Activated T-helper 1 cell treated with anti-CD3 and anti-CD28 coated beads, Interleukin-12 subunit alpha, Interleukin-12 subunit beta, Interleukin-2, Interleukin-4 antibody, amounts not matched to agents 30 ng/mL and 10 ng/mL and 1 ng/mL, durations not matched to agents 14 hours and 24 hours and 36 hours (primary cell): Measurements from ENCODE around the gene SEMA3B. TPM values are rescaled to one million over a fixed set of nuclear protein-coding genes. Genes with fewer than 3 reads are reported as not detected.
A peak's percentile ranks its signal among the peaks of the same experiment; 100 is the strongest.

Experiments used
- DNase-seq: peaks from one replicate; pipeline ENCODE4 v3.0.0; 2021; ENCODE audit warnings: low spot score
- H3K27ac Mint-ChIP-seq: one replicate; pipeline ENCODE4 v1.8.0; 2021; ENCODE audit warnings: mild to moderate bottlenecking, mixed read lengths
- H3K27me3 Mint-ChIP-seq: one replicate; pipeline ENCODE4 v1.8.0; 2022; ENCODE audit warnings: mild to moderate bottlenecking, moderate library complexity, mixed read lengths; ENCODE audit not compliant: insufficient read depth
- H3K36me3 Mint-ChIP-seq: one replicate; pipeline ENCODE4 v1.8.0; 2021; ENCODE audit warnings: low read depth, mixed read lengths
- H3K4me1 Mint-ChIP-seq: one replicate; pipeline ENCODE4 v1.8.0; 2021; ENCODE audit warnings: low read depth, mixed read lengths
- H3K4me3 Mint-ChIP-seq: one replicate; pipeline ENCODE4 v1.8.0; 2021; ENCODE audit warnings: mild to moderate bottlenecking, moderate library complexity, mixed read lengths
- H3K9me3 Mint-ChIP-seq: one replicate; pipeline ENCODE4 v1.8.0; 2021; ENCODE audit warnings: mixed read lengths
- intact Hi-C: fragments of 100-400 bp; cut with micrococcal nuclease; formaldehyde crosslinking; loops from one replicate; pipeline ENCODE4 v1.15.1; 2024
- total RNA-seq: library from RNA; stranded (reverse); gene quantifications from 2 replicates; pipeline ENCODE4 v1.2.3, GENCODE V29; 2022

Gene SEMA3B
- total RNA-seq, 1 donor from 2014 or later = 0.49 TPM

DNA sequence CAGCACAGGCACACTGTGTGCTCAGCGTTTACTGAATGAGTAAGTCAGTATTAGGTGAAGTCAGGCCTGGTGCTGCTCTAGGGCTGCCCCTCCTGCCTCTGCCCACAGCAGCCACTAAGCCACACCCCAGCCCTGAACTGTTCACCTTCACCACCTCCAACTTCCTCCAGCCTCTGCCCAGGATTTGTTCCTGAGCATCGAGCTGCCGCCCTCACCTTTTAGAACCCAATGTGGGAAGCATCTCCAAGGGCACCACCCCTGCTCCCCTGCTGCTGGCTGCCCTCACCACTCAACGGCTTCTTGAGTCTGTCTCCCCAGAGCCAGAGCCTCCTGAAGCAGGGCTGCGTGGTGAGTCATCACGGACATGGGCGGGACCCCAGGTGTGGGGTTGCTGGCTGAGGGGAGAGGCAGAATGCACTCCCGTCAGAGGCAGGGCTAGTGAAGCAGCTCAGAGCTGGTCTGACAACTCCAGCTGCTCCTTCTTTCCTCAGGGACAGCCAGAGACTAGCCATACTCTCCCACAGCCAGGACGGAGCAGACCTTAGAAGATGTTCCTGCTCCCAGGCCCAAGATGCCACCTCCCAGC lies 47.8 kb downstream of the SEMA3B start:
- DNase-seq = no peak
- no peak overlapping the region for H3K4me3 Mint-ChIP-seq
- intact Hi-C loops = no loop called here
- peaks cover 29% of the 10 kb centered on the region for H3K4me1 Mint-ChIP-seq
- no peak overlapping the region for H3K27ac Mint-ChIP-seq
- peaks cover 19% of the 10 kb centered on the region for H3K36me3 Mint-ChIP-seq
- H3K9me3 Mint-ChIP-seq = no peaks in the 10 kb centered on the region
- H3K27me3 Mint-ChIP-seq = no peaks in the 10 kb centered on the region

DNA sequence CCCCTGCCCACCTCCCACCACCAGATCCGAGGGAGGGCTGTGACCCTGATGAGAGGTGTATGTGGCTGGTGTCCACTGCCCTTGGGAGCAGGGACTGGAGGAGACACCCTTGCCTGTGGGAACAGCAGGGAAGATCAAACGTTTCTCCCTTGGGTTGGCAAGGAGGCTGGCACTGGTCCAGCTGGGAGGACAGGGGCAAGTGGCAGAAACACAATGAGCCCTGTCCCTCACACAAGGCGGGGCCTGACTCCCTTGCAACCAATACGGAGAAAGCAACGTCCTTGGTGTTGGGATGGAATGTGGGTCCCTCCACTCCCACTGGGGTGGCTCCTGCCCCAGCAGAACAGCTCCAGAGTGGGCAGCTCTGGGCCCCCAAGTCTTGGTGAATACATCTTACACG lies 48.4 kb downstream of the SEMA3B start:
- DNase-seq = no peak
- Mint-ChIP-seq H3K27ac (no peak overlapping the region), H3K9me3 (no peaks in the 10 kb centered on the region), H3K36me3 (peaks cover 19% of the 10 kb centered on the region), H3K4me1 (peaks cover 29% of the 10 kb centered on the region), H3K27me3 (no peaks in the 10 kb centered on the region), H3K4me3 (no peak overlapping the region)
- intact Hi-C loops = no loop called here

- H3K27ac Mint-ChIP-seq = no peak overlapping the region
- H3K36me3 Mint-ChIP-seq = peaks cover 19% of the 10 kb centered on the region
- H3K4me3 Mint-ChIP-seq = peak overlapping the region; percentile 57
- no peak for DNase-seq
- H3K27me3 Mint-ChIP-seq = no peaks in the 10 kb centered on the region
- H3K9me3 Mint-ChIP-seq = no peaks in the 10 kb centered on the region
- peaks cover 29% of the 10 kb centered on the region for H3K4me1 Mint-ChIP-seq
- intact Hi-C loops = no loop called here
These were observed 49.2 kb downstream of the SEMA3B start for GRCh38 chr3:50318163-50318562.

DNA sequence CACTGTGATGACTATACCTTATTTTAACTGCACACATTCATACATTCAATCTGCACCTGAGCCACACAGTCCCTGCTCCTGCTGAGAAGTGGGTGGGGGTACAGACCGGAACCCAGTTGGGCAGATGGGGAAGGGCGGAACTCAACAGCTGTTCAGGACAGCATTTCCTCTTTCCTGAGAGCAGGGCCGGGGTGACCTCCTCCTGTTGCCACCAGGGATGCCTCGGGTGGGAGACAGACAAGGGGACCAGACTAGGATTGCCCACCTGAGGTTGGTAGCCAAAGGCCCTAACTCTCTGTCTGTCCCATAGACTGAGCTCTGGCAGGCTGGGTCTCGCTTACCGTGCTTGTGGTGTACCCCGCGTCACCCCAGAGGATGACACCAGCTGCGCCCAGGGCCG lies 49.7 kb downstream of the SEMA3B start:
- peaks cover 19% of the 10 kb centered on the region for H3K36me3 Mint-ChIP-seq
- DNase-seq = no peak
- H3K4me3 Mint-ChIP-seq = peak overlapping the region; percentile 57
- no peaks in the 10 kb centered on the region for H3K9me3 Mint-ChIP-seq
- H3K4me1 Mint-ChIP-seq = peaks cover 29% of the 10 kb centered on the region
- H3K27me3 Mint-ChIP-seq = no peaks in the 10 kb centered on the region
- no peak overlapping the region for H3K27ac Mint-ChIP-seq
- intact Hi-C loops = no loop called here

DNA sequence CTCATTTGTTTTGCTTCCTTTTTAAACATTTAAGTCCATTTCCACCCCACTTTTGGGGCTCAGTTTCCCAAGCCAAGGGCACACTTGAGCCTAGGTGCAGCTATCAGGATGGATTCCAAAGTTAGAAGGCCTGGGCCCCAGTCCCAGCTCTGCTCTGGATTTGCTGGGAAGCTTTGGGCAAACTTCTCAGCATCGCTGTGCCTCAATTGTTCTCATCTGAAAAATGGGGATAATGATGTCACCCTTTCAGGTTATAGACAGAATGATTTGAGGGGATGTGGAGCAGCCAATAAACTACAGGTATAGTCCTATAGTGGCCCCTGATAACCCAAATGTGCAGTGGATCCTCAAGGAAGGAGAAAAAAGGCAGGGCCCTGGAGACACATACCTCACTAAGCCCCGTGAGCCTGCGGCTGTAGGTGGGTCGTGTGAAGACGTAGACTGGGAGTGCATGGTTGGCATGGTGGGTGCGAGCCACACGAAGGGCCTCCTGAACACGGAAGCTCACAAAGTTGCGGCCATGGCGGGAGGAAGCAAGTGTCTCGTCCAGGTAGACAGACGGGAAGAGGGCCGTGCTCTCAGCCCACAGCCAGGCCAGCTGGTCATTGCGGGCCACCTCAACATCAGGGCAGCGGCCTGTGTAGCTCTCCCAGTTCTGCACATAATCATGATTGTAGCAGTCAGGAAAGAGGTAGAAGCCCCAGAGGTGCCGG lies 50.4 kb downstream of the SEMA3B start:
- H3K4me3 Mint-ChIP-seq = peak overlapping the region; percentile 93
- DNase-seq = no peak
- no peaks in the 10 kb centered on the region for H3K27me3 Mint-ChIP-seq
- intact Hi-C loops = no loop called here
- H3K4me1 Mint-ChIP-seq = peaks cover 29% of the 10 kb centered on the region
- no peaks in the 10 kb centered on the region for H3K9me3 Mint-ChIP-seq
- H3K36me3 Mint-ChIP-seq = peaks cover 16% of the 10 kb centered on the region
- H3K27ac Mint-ChIP-seq = no peak overlapping the region

DNA sequence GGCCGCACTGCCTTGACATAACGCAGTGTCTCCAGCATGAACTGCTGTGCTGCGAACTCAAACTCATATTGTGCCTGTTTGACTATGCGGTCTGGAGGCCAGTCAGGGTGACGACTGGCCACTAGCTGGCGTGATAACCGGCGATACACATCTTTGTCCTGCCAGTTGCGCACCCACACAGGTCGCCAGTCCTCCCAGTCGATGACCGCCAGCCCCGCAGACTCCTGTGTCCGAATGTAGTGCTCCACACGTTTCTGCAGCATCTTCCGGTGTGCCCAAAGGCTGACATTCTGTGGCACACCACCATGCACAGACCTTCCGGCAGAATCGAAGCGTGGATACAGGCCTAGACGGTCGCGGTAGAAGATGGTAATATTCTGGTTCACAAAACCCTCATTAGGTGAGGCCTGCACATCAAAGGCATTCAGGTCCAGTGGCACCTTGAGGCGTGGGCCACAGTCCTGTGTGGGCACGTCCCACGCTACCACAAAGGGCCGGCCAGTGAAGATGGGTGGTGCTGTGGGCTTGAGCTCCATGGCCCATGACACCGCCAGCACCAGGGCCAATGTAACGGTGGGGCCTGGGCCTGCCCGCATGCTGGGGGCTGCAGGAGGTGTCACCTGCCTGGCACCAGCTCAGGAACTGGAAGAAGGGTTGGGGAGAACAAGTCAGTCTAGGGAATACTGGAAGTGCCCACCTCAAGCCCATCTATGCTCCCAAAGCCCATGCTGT lies 51.1 kb downstream of the SEMA3B start:
- no peaks in the 10 kb centered on the region for H3K27me3 Mint-ChIP-seq
- H3K9me3 Mint-ChIP-seq = no peaks in the 10 kb centered on the region
- peak overlapping the region; percentile 93 for H3K4me3 Mint-ChIP-seq
- peaks cover 20% of the 10 kb centered on the region for H3K36me3 Mint-ChIP-seq
- no peak overlapping the region for H3K27ac Mint-ChIP-seq
- intact Hi-C loops = loop anchor here (1.0 kb wide), 1 partner anchor 8 kb away; the partner anchor contains the start of gene TUSC2
- no peak for DNase-seq
- peaks cover 34% of the 10 kb centered on the region for H3K4me1 Mint-ChIP-seq

- no peaks in the 10 kb centered on the region for H3K9me3 Mint-ChIP-seq
- no peaks in the 10 kb centered on the region for H3K27me3 Mint-ChIP-seq
- intact Hi-C loops = loop anchor here (1.0 kb wide), 6 partner anchors 7 to 129 kb away; partner anchors contain the start of genes HYAL3, IFRD2, NAA80 and TMEM115
- peak overlapping the region; percentile 72 for H3K27ac Mint-ChIP-seq
- peak overlapping the region; percentile 93 for H3K4me3 Mint-ChIP-seq
- peaks cover 20% of the 10 kb centered on the region for H3K36me3 Mint-ChIP-seq
- H3K4me1 Mint-ChIP-seq = peaks cover 35% of the 10 kb centered on the region
- peak; percentile 70 for DNase-seq
These were observed 51.9 kb downstream of the SEMA3B start for GRCh38 chr3:50320853-50321335.

GRCh38 chr3:50321336-50322114 lies 52.6 kb downstream of the SEMA3B start:
- H3K36me3 Mint-ChIP-seq = peaks cover 17% of the 10 kb centered on the region
- peak; percentile 81 for DNase-seq
- H3K27ac Mint-ChIP-seq = peak overlapping the region; percentile 83
- H3K9me3 Mint-ChIP-seq = no peaks in the 10 kb centered on the region
- peak overlapping the region; percentile 79 for H3K4me3 Mint-ChIP-seq
- H3K27me3 Mint-ChIP-seq = no peaks in the 10 kb centered on the region
- H3K4me1 Mint-ChIP-seq = peaks cover 35% of the 10 kb centered on the region
- intact Hi-C loops = loop anchor here (1.0 kb wide), 5 partner anchors 16 to 129 kb away; partner anchors contain the start of genes HYAL3, IFRD2, NAA80 and TMEM115

GRCh38 chr3:50322115-50322385 lies 53.1 kb downstream of the SEMA3B start:
- Mint-ChIP-seq H3K9me3 (no peaks in the 10 kb centered on the region), H3K36me3 (peaks cover 17% of the 10 kb centered on the region), H3K4me3 (no peak overlapping the region), H3K4me1 (peaks cover 36% of the 10 kb centered on the region), H3K27ac (peak overlapping the region; percentile 83), H3K27me3 (no peaks in the 10 kb centered on the region)
- intact Hi-C loops = no loop called here
- no peak for DNase-seq

- DNase-seq = no peak
- Mint-ChIP-seq H3K27ac (peak within 1 kb of the TSS; percentile 83), H3K9me3 (no peaks in the 10 kb centered on the region), H3K36me3 (peaks cover 17% of the 10 kb centered on the region), H3K27me3 (no peaks in the 10 kb centered on the region), H3K4me1 (peaks cover 39% of the 10 kb centered on the region), H3K4me3 (peak within 1 kb of the TSS; percentile 79)
- intact Hi-C loops = no loop called here
These were observed 53.6 kb downstream of the SEMA3B start, which contains the start of gene HYAL2 for GRCh38 chr3:50322386-50323091. Gene HYAL2, minus strand, starts transcription at chr3:50322745. Its CDS starts 2,256 bp downstream, at chr3:50320489.

GRCh38 chr3:50323092-50323600 lies 54.2 kb downstream of the SEMA3B start:
- no peak for DNase-seq
- peaks cover 16% of the 10 kb centered on the region for H3K36me3 Mint-ChIP-seq
- H3K9me3 Mint-ChIP-seq = no peaks in the 10 kb centered on the region
- intact Hi-C loops = no loop called here
- peak overlapping the region; percentile 18 for H3K27ac Mint-ChIP-seq
- H3K4me1 Mint-ChIP-seq = peaks cover 39% of the 10 kb centered on the region
- no peak overlapping the region for H3K4me3 Mint-ChIP-seq
- H3K27me3 Mint-ChIP-seq = no peaks in the 10 kb centered on the region
